HCT116 (cell line): ENCODE measurements around the gene RNPEPL1. TPM values are rescaled to one million over a fixed set of nuclear protein-coding genes. Genes with fewer than 3 reads are reported as not detected.

Experiments
- ATAC-seq: fragments of 200-7000 bp; cut with Tn5 transposase; 2 replicates; pipeline ENCODE4 v1.9.1; 2020; ENCODE audit warnings: mild to moderate bottlenecking, moderate library complexity
- BruUV-seq: library from RNA; stranded (reverse); fragments of 400-500 nt; replicated peaks from 2 replicates; lab custom pipeline; 2021; lab: Mats Ljungman, UMichigan
- CTCF ChIA-PET: fragments of 300-600 bp; sonication (Branson Sonifier 250); formaldehyde crosslinking; loops from one replicate; lab custom pipeline; 2021; ENCODE audit warnings: antibody characterized with exemption; lab: Charles Lee
- POLR2A ChIA-PET: fragments of 300-600, 350-600 bp; sonication (Branson Sonifier 250); formaldehyde crosslinking; loops from one replicate; lab custom pipeline; 2021; ENCODE audit warnings: antibody characterized with exemption; lab: Charles Lee
- RAD21 ChIA-PET, 2 experiments: fragments of 300-600 bp; sonication (Branson Sonifier 250); formaldehyde crosslinking; loops; one replicate each; lab custom pipeline; 2023; ENCODE audit warnings: low total read pairs in 2 of 2; ENCODE audit not compliant: uncharacterized antibody in 2 of 2, unreplicated experiment in 2 of 2, low non-redundant PET in 1 of 2; lab: Charles Lee
- DNase-seq: peaks from one replicate; pipeline ENCODE4 v3.0.0-alpha.2; 2010; ENCODE audit warnings: low read depth, low spot score
- H2AFZ ChIP-seq: fragments of 200-600 bp; shearing (Covaris generic), sonication (generic); 2 replicates; pipeline ENCODE4 v1.6.1; 2017; ENCODE audit warnings: low read depth, mixed run types, mixed read lengths, antibody characterized with exemption, low read length; ENCODE audit not compliant: poor library complexity, severe bottlenecking
- H3K27ac ChIP-seq: 2 replicates; pipeline ENCODE4 v1.5.1; 2012; ENCODE audit warnings: low read depth, low read length
- H3K27me3 ChIP-seq: fragments of 200-600 bp; sonication (generic); 2 replicates; pipeline ENCODE4 v1.6.1; 2016; ENCODE audit warnings: mixed run types, low read length, mixed read lengths; ENCODE audit not compliant: insufficient read depth
- H3K36me3 ChIP-seq, 2 experiments: fragments of 200-500 bp in 1 of 2; fragments of 200-600 bp in 1 of 2; sonication (Bioruptor generic) in 1 of 2; sonication (generic) in 1 of 2; 2 replicates each; pipeline versions ENCODE4 v1.5.1 to v1.6.1; 2014 to 2016; ENCODE audit warnings: low read length in 2 of 2, inconsistent platforms in 1 of 2, mixed read lengths in 1 of 2, mixed run types in 1 of 2; ENCODE audit not compliant: insufficient read depth in 2 of 2, control insufficient read depth in 1 of 2
- H3K4me1 ChIP-seq, 2 experiments: fragments of 200-600 bp in 1 of 2; sonication (generic) in 1 of 2; 2 replicates each; pipeline versions ENCODE4 v1.5.1 to v1.6.1; 2012 to 2017; ENCODE audit warnings: low read length in 2 of 2, inconsistent platforms in 1 of 2, mild to moderate bottlenecking in 1 of 2, mixed read lengths in 1 of 2, mixed run types in 1 of 2, moderate library complexity in 1 of 2; ENCODE audit not compliant: insufficient read depth in 2 of 2, control insufficient read depth in 1 of 2
- H3K4me2 ChIP-seq: fragments of 200-600 bp; sonication (generic); 2 replicates; pipeline ENCODE4 v1.6.1; 2017; ENCODE audit warnings: mixed run types, low read length, mixed read lengths
- H3K4me3 ChIP-seq, 2 experiments: fragments of 200-600 bp in 1 of 2; sonication (generic) in 1 of 2; replicated peaks in 1 of 2; 2 replicates each; pipeline ENCODE4 v1.5.1; 2011 to 2016; ENCODE audit warnings: low read length in 2 of 2, control low read depth in 1 of 2, low read depth in 1 of 2, mild to moderate bottlenecking in 1 of 2, mixed read lengths in 1 of 2, mixed run types in 1 of 2
- H3K79me2 ChIP-seq: fragments of 200-600 bp; sonication (generic); 2 replicates; pipeline ENCODE4 v1.6.1; 2017; ENCODE audit warnings: mild to moderate bottlenecking, mixed run types, low read length, moderate library complexity, mixed read lengths; ENCODE audit not compliant: insufficient read depth
- H3K9ac ChIP-seq: fragments of 200-600 bp; sonication (generic); 2 replicates; pipeline ENCODE4 v1.6.1; 2016; ENCODE audit warnings: low read length, mixed read lengths
- H3K9me2 ChIP-seq: fragments of 200-600 bp; sonication (generic), shearing (Covaris generic); 2 replicates; pipeline ENCODE4 v1.6.1; 2017; ENCODE audit warnings: mixed run types, mild to moderate bottlenecking, moderate library complexity; ENCODE audit not compliant: insufficient read depth
- H3K9me3 ChIP-seq, 2 experiments: fragments of 200-500 bp in 1 of 2; fragments of 200-600 bp in 1 of 2; sonication (Bioruptor generic) in 1 of 2; sonication (generic) in 1 of 2; 2 replicates each; pipeline ENCODE4 v1.6.1; 2014 to 2017; ENCODE audit warnings: low read length in 2 of 2, mixed read lengths in 2 of 2, inconsistent platforms in 1 of 2, low read depth in 1 of 2, mild to moderate bottlenecking in 1 of 2, mixed run types in 1 of 2, moderate library complexity in 1 of 2; ENCODE audit not compliant: control insufficient read depth in 1 of 2, insufficient read depth in 1 of 2
- H4K20me1 ChIP-seq: fragments of 200-600 bp; sonication (generic), shearing (Covaris generic); 2 replicates; pipeline ENCODE4 v1.6.1; 2017; ENCODE audit warnings: mixed run types, mild to moderate bottlenecking, moderate library complexity; ENCODE audit not compliant: insufficient read depth
- CEBPB ChIP-seq: IDR thresholded peaks from 2 replicates; pipeline ENCODE4 v1.6.1; 2012; ENCODE audit warnings: low read depth
- ELF1 ChIP-seq: IDR thresholded peaks from 2 replicates; pipeline ENCODE4 v1.6.1; 2012; ENCODE audit warnings: low read depth, borderline replicate concordance
- EZH2 ChIP-seq: fragments of 200-600 bp; sonication (generic); IDR thresholded peaks from 2 replicates; pipeline ENCODE4 v1.6.1; 2017; ENCODE audit warnings: antibody characterized with exemption, mixed run types
- EZH2phosphoT487 ChIP-seq: fragments of 200-600 bp; IDR thresholded peaks from 2 replicates; pipeline ENCODE4 v1.6.1; 2018; ENCODE audit warnings: antibody characterized with exemption, borderline replicate concordance
- FOSL1 ChIP-seq: IDR thresholded peaks from 2 replicates; pipeline ENCODE4 v1.6.1; 2012; ENCODE audit warnings: low read depth
- RAD21 ChIP-seq: IDR thresholded peaks from 2 replicates; pipeline ENCODE4 v1.6.1; 2012; ENCODE audit warnings: low read depth, mild to moderate bottlenecking
- SRF ChIP-seq: IDR thresholded peaks from 2 replicates; pipeline ENCODE4 v1.6.1; 2012; ENCODE audit warnings: low read depth
- TCF7L2 ChIP-seq: IDR thresholded peaks from 2 replicates; pipeline ENCODE4 v1.7.0; 2011; ENCODE audit warnings: borderline replicate concordance, inconsistent platforms; ENCODE audit not compliant: insufficient read depth, insufficient read length; ENCODE audit errors: extremely low read depth
- ZFX ChIP-seq: fragments of 450-650 bp; IDR thresholded peaks from 2 replicates; pipeline ENCODE4 v1.6.1; 2017
- ZNF274 ChIP-seq: fragments of 200-500 bp; sonication (Bioruptor generic); IDR thresholded peaks from 2 replicates; pipeline ENCODE4 v1.6.1; 2014; ENCODE audit warnings: mild to moderate bottlenecking, low read depth, low read length, inconsistent platforms
- intact Hi-C: fragments of 100-400 bp; cut with micrococcal nuclease; formaldehyde crosslinking; loops from 2 replicates; pipeline ENCODE4 v1.10.0; 2022
- total RNA-seq: library from RNA; stranded (reverse); gene quantifications from one replicate; pipeline ENCODE4 v1.2.1, GENCODE V29; 2021; ENCODE audit not compliant: unreplicated experiment
- TF ChIP-seq, protein P1 (sequence below): IDR thresholded peaks from 2 replicates; pipeline ENCODE4 v1.6.1; 2012
- TF ChIP-seq, protein P2 (sequence below): IDR thresholded peaks from 2 replicates; pipeline ENCODE4 v1.6.1; 2012; ENCODE audit warnings: low read depth
- TF ChIP-seq, protein P3 (sequence below): IDR thresholded peaks from 2 replicates; pipeline ENCODE4 v1.6.1; 2011; ENCODE audit warnings: mild to moderate bottlenecking, low read length, moderate library complexity; ENCODE audit not compliant: insufficient replicate concordance; ENCODE audit errors: extremely low read depth

Gene RNPEPL1
- total RNA-seq, 1 experiment from 2014 or later = 49.7 TPM

DNA sequence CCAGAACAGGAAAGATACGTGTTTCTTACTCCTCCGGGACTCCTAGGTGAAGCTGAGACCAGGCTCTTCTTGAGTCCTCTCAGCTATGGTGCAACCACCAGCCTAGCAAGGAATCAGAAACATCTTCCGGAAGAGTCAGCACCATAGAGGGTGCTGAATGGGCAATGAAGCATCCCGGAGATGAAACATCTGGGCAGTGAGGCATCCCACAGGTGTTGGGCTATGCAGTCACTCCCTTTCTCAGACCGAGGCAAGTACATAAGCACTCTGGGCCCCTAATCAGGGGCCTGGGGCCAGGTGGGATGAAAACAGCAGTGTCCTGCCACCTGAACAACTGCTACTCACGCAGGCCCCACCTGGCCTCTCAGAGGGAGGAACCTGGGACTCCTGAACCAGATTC is 16.8 kb downstream of the RNPEPL1 start:
- Histone ChIP-seq H3K27me3 (no peaks in the 10 kb centered on the region), H3K9me2 (no peaks in the 10 kb centered on the region), H3K9ac (peak overlapping the region; percentile 91), H3K9me3 (no peaks in the 10 kb centered on the region), H3K4me3 (peak overlapping the region; percentile 98 to 99), H2AFZ (no peak overlapping the region), H3K4me1 (peaks cover 40 to 59% of the 10 kb centered on the region in 2 experiments), H3K4me2 (peak overlapping the region; percentile 96), H3K36me3 (peaks cover 2 to 7% of the 10 kb centered on the region in 2 experiments; a peak in 2 of 4 replicates), H3K27ac (peak overlapping the region; percentile 85), H3K79me2 (peaks cover 88% of the 10 kb centered on the region), H4K20me1 (no peaks in the 10 kb centered on the region)
- ATAC-seq = no peak
- ChIA-PET RAD21 (no interaction called here), POLR2A (interaction anchor here (1.3 to 3.5 kb wide), 2 partner anchors 19 to 56 kb away, joined by 3 to 23 read pairs; no protein-coding TSS in a partner anchor), CTCF (interaction anchor here (2.3 kb wide), 1 partner anchor 19 kb away, joined by 38 read pairs; no protein-coding TSS in a partner anchor)
- no peak for DNase-seq
- intact Hi-C loops = no loop called here
- BruUV-seq = no TSS peak
- TF ChIP-seq ZFX (no peak), RAD21 (no peak), CEBPB (no peak), FOSL1 (no peak), ZNF274 (no peak), SRF (no peak), EZH2phosphoT487 (no peak), TCF7L2 (no peak), EZH2 (no peak), ELF1 (no peak)
- TF ChIP-seq, protein P1, sequence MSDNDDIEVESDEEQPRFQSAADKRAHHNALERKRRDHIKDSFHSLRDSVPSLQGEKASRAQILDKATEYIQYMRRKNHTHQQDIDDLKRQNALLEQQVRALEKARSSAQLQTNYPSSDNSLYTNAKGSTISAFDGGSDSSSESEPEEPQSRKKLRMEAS = no peak
- TF ChIP-seq, protein P2, sequence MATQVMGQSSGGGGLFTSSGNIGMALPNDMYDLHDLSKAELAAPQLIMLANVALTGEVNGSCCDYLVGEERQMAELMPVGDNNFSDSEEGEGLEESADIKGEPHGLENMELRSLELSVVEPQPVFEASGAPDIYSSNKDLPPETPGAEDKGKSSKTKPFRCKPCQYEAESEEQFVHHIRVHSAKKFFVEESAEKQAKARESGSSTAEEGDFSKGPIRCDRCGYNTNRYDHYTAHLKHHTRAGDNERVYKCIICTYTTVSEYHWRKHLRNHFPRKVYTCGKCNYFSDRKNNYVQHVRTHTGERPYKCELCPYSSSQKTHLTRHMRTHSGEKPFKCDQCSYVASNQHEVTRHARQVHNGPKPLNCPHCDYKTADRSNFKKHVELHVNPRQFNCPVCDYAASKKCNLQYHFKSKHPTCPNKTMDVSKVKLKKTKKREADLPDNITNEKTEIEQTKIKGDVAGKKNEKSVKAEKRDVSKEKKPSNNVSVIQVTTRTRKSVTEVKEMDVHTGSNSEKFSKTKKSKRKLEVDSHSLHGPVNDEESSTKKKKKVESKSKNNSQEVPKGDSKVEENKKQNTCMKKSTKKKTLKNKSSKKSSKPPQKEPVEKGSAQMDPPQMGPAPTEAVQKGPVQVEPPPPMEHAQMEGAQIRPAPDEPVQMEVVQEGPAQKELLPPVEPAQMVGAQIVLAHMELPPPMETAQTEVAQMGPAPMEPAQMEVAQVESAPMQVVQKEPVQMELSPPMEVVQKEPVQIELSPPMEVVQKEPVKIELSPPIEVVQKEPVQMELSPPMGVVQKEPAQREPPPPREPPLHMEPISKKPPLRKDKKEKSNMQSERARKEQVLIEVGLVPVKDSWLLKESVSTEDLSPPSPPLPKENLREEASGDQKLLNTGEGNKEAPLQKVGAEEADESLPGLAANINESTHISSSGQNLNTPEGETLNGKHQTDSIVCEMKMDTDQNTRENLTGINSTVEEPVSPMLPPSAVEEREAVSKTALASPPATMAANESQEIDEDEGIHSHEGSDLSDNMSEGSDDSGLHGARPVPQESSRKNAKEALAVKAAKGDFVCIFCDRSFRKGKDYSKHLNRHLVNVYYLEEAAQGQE = no peak
- TF ChIP-seq, protein P3, sequence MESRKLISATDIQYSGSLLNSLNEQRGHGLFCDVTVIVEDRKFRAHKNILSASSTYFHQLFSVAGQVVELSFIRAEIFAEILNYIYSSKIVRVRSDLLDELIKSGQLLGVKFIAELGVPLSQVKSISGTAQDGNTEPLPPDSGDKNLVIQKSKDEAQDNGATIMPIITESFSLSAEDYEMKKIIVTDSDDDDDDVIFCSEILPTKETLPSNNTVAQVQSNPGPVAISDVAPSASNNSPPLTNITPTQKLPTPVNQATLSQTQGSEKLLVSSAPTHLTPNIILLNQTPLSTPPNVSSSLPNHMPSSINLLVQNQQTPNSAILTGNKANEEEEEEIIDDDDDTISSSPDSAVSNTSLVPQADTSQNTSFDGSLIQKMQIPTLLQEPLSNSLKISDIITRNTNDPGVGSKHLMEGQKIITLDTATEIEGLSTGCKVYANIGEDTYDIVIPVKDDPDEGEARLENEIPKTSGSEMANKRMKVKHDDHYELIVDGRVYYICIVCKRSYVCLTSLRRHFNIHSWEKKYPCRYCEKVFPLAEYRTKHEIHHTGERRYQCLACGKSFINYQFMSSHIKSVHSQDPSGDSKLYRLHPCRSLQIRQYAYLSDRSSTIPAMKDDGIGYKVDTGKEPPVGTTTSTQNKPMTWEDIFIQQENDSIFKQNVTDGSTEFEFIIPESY = no peak
